Mesenchymal stem cell (in vitro differentiated cells and primary cell): ENCODE measurements around the gene RGS12.

Experiments
- DNase-seq: peaks from one replicate; pipeline ENCODE4 v3.0.0-alpha.2; 2013
- H2AFZ ChIP-seq: one replicate; pipeline ENCODE4 v1.6.1; 2013; ENCODE audit warnings: low read depth, mild to moderate bottlenecking, control low read depth, inconsistent platforms, low read length, moderate library complexity
- H2AK5ac ChIP-seq: 2 replicates; pipeline ENCODE4 v1.6.1; 2013; ENCODE audit warnings: low read length, moderate library complexity, mild to moderate bottlenecking, inconsistent platforms; ENCODE audit not compliant: severe bottlenecking
- H2BK120ac ChIP-seq: one replicate; pipeline ENCODE4 v1.6.1; 2013; ENCODE audit warnings: low read depth, mild to moderate bottlenecking, inconsistent platforms, low read length, moderate library complexity
- H2BK12ac ChIP-seq, 2 experiments: one replicate each; pipeline ENCODE4 v1.6.1; 2013; ENCODE audit warnings: inconsistent platforms in 2 of 2, low read length in 2 of 2, mild to moderate bottlenecking in 2 of 2, moderate library complexity in 2 of 2, control low read depth in 1 of 2
- H2BK15ac ChIP-seq: one replicate; pipeline ENCODE4 v1.6.1; 2013; ENCODE audit warnings: mild to moderate bottlenecking, low read depth, inconsistent platforms; ENCODE audit not compliant: poor library complexity, severe bottlenecking
- H2BK5ac ChIP-seq: 2 replicates; pipeline ENCODE4 v1.6.1; 2013; ENCODE audit warnings: low read depth, mild to moderate bottlenecking, low read length, control low read depth, inconsistent platforms; ENCODE audit not compliant: poor library complexity, severe bottlenecking
- H3K14ac ChIP-seq, 2 experiments: one replicate each; pipeline ENCODE4 v1.6.1; 2013; ENCODE audit warnings: inconsistent platforms in 2 of 2, low read length in 2 of 2, control low read depth in 1 of 2, mild to moderate bottlenecking in 1 of 2, moderate library complexity in 1 of 2
- H3K18ac ChIP-seq, 2 experiments: one replicate each; pipeline ENCODE4 v1.6.1; 2013; ENCODE audit warnings: inconsistent platforms in 2 of 2, low read length in 2 of 2, control low read depth in 1 of 2, low read depth in 1 of 2, mild to moderate bottlenecking in 1 of 2
- H3K23ac ChIP-seq, 2 experiments: one replicate each; pipeline ENCODE4 v1.6.1; 2013; ENCODE audit warnings: inconsistent platforms in 2 of 2, low read length in 2 of 2, mild to moderate bottlenecking in 2 of 2, moderate library complexity in 2 of 2, control low read depth in 1 of 2
- H3K27ac ChIP-seq: 2 replicates; pipeline ENCODE4 v1.5.1; 2013; ENCODE audit warnings: mild to moderate bottlenecking, moderate library complexity, low read length, control low read depth, inconsistent platforms; ENCODE audit not compliant: poor library complexity, severe bottlenecking
- H3K27me3 ChIP-seq, 2 experiments: 2 replicates each; pipeline versions ENCODE4 v1.6.1 to v1.7.0; 2013; ENCODE audit warnings: low read length in 2 of 2, mild to moderate bottlenecking in 2 of 2, moderate library complexity in 2 of 2, control low read depth in 1 of 2, inconsistent platforms in 1 of 2; ENCODE audit not compliant: control insufficient read depth in 1 of 2, insufficient read depth in 1 of 2
- H3K36me3 ChIP-seq, 2 experiments: 2 replicates each; pipeline versions ENCODE4 v1.6.1 to v1.7.0; 2013; ENCODE audit warnings: low read length in 2 of 2, control low read depth in 1 of 2, inconsistent platforms in 1 of 2, low read depth in 1 of 2, mild to moderate bottlenecking in 1 of 2; ENCODE audit not compliant: insufficient read depth in 2 of 2, control insufficient read depth in 1 of 2
- H3K4ac ChIP-seq, 2 experiments: one replicate each; pipeline ENCODE4 v1.6.1; 2013; ENCODE audit warnings: inconsistent platforms in 2 of 2, low read length in 2 of 2, mild to moderate bottlenecking in 2 of 2, moderate library complexity in 2 of 2, control low read depth in 1 of 2, low read depth in 1 of 2
- H3K4me1 ChIP-seq: 2 replicates; pipeline ENCODE4 v1.6.1; 2013; ENCODE audit warnings: low read depth, low read length, control low read depth; ENCODE audit not compliant: control insufficient read depth, insufficient read depth
- H3K4me2 ChIP-seq: 2 replicates; pipeline ENCODE4 v1.6.1; 2013; ENCODE audit warnings: low read length, mild to moderate bottlenecking, inconsistent platforms; ENCODE audit not compliant: poor library complexity, severe bottlenecking
- H3K4me3 ChIP-seq, 2 experiments: 2 replicates each; pipeline versions ENCODE4 v1.5.1 to v1.7.0; 2013; ENCODE audit warnings: low read length in 2 of 2, mild to moderate bottlenecking in 2 of 2, control low read depth in 1 of 2, low read depth in 1 of 2; ENCODE audit not compliant: insufficient read depth in 1 of 2
- H3K79me1 ChIP-seq: replicated peaks from 2 replicates; pipeline ENCODE4 v1.6.1; 2013; ENCODE audit warnings: mild to moderate bottlenecking, control low read depth, low read length, inconsistent platforms; ENCODE audit not compliant: poor library complexity, severe bottlenecking
- H3K9ac ChIP-seq: 2 replicates; pipeline ENCODE4 v1.7.0; 2013; ENCODE audit warnings: mild to moderate bottlenecking, low read length, moderate library complexity
- H3K9me3 ChIP-seq: 2 replicates; pipeline ENCODE4 v1.7.0; 2013; ENCODE audit warnings: mild to moderate bottlenecking, low read length; ENCODE audit not compliant: control insufficient read depth
- H4K8ac ChIP-seq: one replicate; pipeline ENCODE4 v1.6.1; 2013; ENCODE audit warnings: inconsistent platforms, mild to moderate bottlenecking, low read length, moderate library complexity
- H4K91ac ChIP-seq: one replicate; pipeline ENCODE4 v1.6.1; 2013; ENCODE audit warnings: mild to moderate bottlenecking, low read length, inconsistent platforms
- WGBS: methylation state at CpG from one replicate; pipeline ENCODE4 v1.1.7; 2013; ENCODE audit warnings: mixed read lengths; 5-methylcytosine and 5-hydroxymethylcytosine counted together

RGS12 gene

DNA sequence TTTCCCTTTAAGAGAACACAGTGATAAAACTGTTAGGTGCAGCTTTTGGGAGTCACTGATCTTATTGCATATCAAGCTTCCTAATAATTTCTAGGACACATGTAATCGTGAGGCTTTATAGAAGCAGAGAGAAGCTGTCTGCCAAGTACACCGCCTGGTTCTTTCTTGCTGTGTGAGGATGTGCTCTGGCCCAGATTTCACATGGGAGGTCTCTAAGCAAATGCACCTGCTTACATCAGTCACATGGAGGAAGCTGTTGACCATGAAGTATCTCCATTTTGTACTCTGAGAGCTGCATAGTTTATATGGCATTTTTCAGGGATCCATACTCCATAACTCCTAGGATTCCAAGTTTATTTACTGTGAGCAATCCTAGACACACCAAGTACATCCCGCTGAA, 37.1 kb downstream of the RGS12 start:
- peaks cover 38% of the 10 kb centered on the region for H3K79me1 ChIP-seq
- H2BK5ac ChIP-seq: no peak overlapping the region
- H2AK5ac ChIP-seq: no peak overlapping the region
- no peak overlapping the region for H4K8ac ChIP-seq
- no peak overlapping the region for H3K27ac ChIP-seq
- no peak overlapping the region for H2BK12ac ChIP-seq
- H2BK15ac ChIP-seq: no peak overlapping the region
- DNase-seq: no peak
- H3K9me3 ChIP-seq: no peaks in the 10 kb centered on the region
- no peak overlapping the region for H3K23ac ChIP-seq
- no peaks in the 10 kb centered on the region for H3K27me3 ChIP-seq
- H3K18ac ChIP-seq: no peak overlapping the region
- no peak overlapping the region for H3K4me3 ChIP-seq
- no peak overlapping the region for H3K9ac ChIP-seq
- H2AFZ ChIP-seq: no peak overlapping the region
- H2BK120ac ChIP-seq: no peak overlapping the region
- no peak overlapping the region for H3K4ac ChIP-seq
- H4K91ac ChIP-seq: no peak overlapping the region
- H3K4me1 ChIP-seq: no peaks in the 10 kb centered on the region
- H3K36me3 ChIP-seq: peaks cover 0 to 3% of the 10 kb centered on the region in 2 experiments
- no peak overlapping the region for H3K4me2 ChIP-seq
- 92% methylated on average over 2 of the region's 3 CpGs for WGBS
- H3K14ac ChIP-seq: no peak overlapping the region

GRCh38 chr4:3330707-3331106, 37.9 kb downstream of the RGS12 start:
- H2BK120ac ChIP-seq: no peak overlapping the region
- H2BK12ac ChIP-seq: no peak overlapping the region
- H3K4me2 ChIP-seq: no peak overlapping the region
- no peak overlapping the region for H2BK15ac ChIP-seq
- H3K14ac ChIP-seq: no peak overlapping the region
- H3K23ac ChIP-seq: no peak overlapping the region
- H2BK5ac ChIP-seq: no peak overlapping the region
- H3K9ac ChIP-seq: no peak overlapping the region
- H3K18ac ChIP-seq: no peak overlapping the region
- H2AK5ac ChIP-seq: no peak overlapping the region
- peaks cover 40% of the 10 kb centered on the region for H3K79me1 ChIP-seq
- no peak overlapping the region for H3K4me3 ChIP-seq
- 92% methylated on average over 2 of the region's 5 CpGs for WGBS
- no peak for DNase-seq
- no peak overlapping the region for H3K27ac ChIP-seq
- no peak overlapping the region for H4K91ac ChIP-seq
- H4K8ac ChIP-seq: no peak overlapping the region
- H3K36me3 ChIP-seq: peaks cover 0 to 3% of the 10 kb centered on the region in 2 experiments
- no peaks in the 10 kb centered on the region for H3K9me3 ChIP-seq
- H2AFZ ChIP-seq: no peak overlapping the region
- no peaks in the 10 kb centered on the region for H3K27me3 ChIP-seq
- no peaks in the 10 kb centered on the region for H3K4me1 ChIP-seq
- H3K4ac ChIP-seq: no peak overlapping the region

DNA sequence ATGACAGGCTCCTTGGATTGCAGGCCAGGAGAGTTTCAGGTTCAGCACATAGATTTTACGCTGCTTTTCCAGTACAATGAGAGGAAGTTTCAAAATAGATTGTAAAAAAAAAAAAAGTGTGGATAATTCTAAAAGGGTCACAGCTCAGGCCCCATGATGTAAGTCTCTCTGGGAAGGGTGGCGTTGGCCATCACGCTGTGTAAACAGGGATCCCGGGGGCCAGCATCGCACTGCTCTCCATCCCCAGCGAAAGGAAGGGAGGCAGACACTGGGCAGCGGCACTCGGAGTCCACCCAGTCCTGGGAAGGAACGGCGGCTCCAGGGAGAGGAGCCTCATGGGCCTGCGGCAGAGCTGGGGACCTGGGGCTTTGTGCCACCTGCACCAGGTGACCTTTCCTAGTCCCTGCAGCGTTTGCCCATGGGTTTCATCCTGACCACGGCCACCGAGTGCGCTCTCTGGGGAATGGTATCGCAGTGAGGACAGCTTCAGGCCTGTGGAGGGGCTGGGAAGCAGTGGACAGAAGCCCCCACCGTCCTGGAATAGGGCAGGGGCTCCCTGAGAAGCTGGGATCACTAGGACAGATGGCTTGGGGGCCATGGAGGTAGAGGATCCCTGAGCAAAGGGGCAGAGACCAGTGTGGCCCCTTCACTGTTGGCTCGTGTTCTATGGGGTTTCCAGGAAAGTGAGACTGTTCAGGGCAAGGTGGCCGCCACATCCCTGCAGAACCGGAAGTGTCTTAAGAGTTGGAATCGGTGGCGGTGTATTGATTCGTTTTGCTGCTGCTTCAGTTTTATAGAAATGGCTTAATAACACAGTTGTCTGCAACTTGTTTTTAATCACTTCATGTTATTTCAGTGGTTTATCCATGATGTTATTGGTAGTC, 38.9 kb downstream of the RGS12 start:
- H2BK12ac ChIP-seq: no peak overlapping the region
- H3K18ac ChIP-seq: no peak overlapping the region
- no peaks in the 10 kb centered on the region for H3K27me3 ChIP-seq
- H3K14ac ChIP-seq: no peak overlapping the region
- no peaks in the 10 kb centered on the region for H3K9me3 ChIP-seq
- no peak overlapping the region for H3K27ac ChIP-seq
- no peak overlapping the region for H2AFZ ChIP-seq
- no peak overlapping the region for H4K91ac ChIP-seq
- no peak overlapping the region for H3K4ac ChIP-seq
- no peak overlapping the region for H2BK5ac ChIP-seq
- no peak overlapping the region for H2AK5ac ChIP-seq
- H4K8ac ChIP-seq: no peak overlapping the region
- H2BK15ac ChIP-seq: no peak overlapping the region
- no peak overlapping the region for H3K4me2 ChIP-seq
- H3K9ac ChIP-seq: no peak overlapping the region
- no peaks in the 10 kb centered on the region for H3K4me1 ChIP-seq
- H3K23ac ChIP-seq: no peak overlapping the region
- DNase-seq: no peak
- H3K79me1 ChIP-seq: peaks cover 45% of the 10 kb centered on the region
- WGBS: 93% methylated on average over 21 of the region's 23 CpGs
- H3K4me3 ChIP-seq: no peak overlapping the region
- H2BK120ac ChIP-seq: no peak overlapping the region
- peaks cover 0 to 3% of the 10 kb centered on the region in 2 experiments for H3K36me3 ChIP-seq

DNA sequence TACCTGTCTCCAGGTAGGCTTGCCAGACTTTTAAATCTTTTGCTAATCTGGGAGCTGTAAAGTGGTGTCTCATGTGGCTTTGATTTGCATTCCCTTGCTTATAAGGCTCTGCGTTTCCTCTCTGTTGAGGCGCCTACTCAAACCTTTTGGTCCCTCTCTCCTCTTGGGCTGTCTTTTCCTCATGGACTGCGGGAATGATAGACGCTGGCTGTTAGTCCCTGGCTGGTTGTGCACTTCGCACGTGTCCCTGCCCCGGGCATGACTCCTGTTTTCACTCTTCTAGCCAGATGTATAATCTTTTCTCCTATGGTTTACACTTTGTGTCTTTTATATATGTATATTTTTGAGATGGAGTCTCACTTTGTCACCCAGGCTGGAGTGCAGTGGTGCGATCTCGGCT, 39.7 kb downstream of the RGS12 start:
- H2BK15ac ChIP-seq: no peak overlapping the region
- H2AK5ac ChIP-seq: no peak overlapping the region
- H3K4ac ChIP-seq: no peak overlapping the region
- H3K4me2 ChIP-seq: no peak overlapping the region
- no peak overlapping the region for H2AFZ ChIP-seq
- H3K36me3 ChIP-seq: peaks cover 0 to 3% of the 10 kb centered on the region in 2 experiments
- H4K91ac ChIP-seq: no peak overlapping the region
- 96% methylated on average over 4 of the region's 9 CpGs for WGBS
- H2BK12ac ChIP-seq: no peak overlapping the region
- no peak for DNase-seq
- H3K79me1 ChIP-seq: peaks cover 50% of the 10 kb centered on the region
- H4K8ac ChIP-seq: no peak overlapping the region
- no peak overlapping the region for H2BK120ac ChIP-seq
- H3K9ac ChIP-seq: no peak overlapping the region
- no peaks in the 10 kb centered on the region for H3K9me3 ChIP-seq
- H3K4me3 ChIP-seq: no peak overlapping the region
- H3K27me3 ChIP-seq: no peaks in the 10 kb centered on the region
- H3K18ac ChIP-seq: no peak overlapping the region
- no peak overlapping the region for H2BK5ac ChIP-seq
- H3K14ac ChIP-seq: no peak overlapping the region
- H3K27ac ChIP-seq: no peak overlapping the region
- no peak overlapping the region for H3K23ac ChIP-seq
- H3K4me1 ChIP-seq: no peaks in the 10 kb centered on the region
